ENCODE data around the gene SH3RF2.
A peak's percentile ranks its signal among the peaks of the same experiment; 100 is the strongest.

Gene SH3RF2

DNA sequence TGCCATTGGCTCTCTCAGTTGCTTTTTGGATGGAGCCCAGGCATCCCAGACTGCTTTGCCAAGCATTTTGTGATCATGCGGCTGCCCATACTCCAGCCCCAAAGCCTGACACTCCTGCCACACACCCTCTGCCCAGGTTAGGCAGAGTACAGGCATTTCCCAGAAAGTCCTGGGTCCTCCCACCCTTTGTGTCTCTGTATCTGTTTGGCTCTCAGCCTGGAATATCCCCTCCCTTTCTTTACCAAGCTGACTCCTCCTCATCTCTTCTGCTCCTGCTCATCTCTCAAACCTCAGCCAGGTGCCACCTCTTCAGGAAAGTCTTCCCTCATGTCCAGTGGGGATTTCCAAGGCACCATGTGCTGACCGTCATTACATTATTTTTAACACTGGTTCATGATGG, 14.3 kb upstream of the SH3RF2 start:
- H3K9ac ChIP-seq (ENCODE audit: low read length in 2 of 2), result no peak overlapping the region
- no peak overlapping the region for H3K27ac ChIP-seq (ENCODE audit: low read length)

GRCh38 chr5:145923405-145923804, 13.0 kb upstream of the SH3RF2 start:
- Histone ChIP-seq H3K4me3 (ENCODE audit: low read length in 2 of 2) (no peak overlapping the region), H3K27me3 (ENCODE audit: control insufficient read depth in 1 of 2, insufficient read depth in 2 of 2, low read length in 2 of 2) (no peaks in the 10 kb centered on the region), H3K4me1 (ENCODE audit: control insufficient read depth, insufficient read depth, low read length) (no peaks in the 10 kb centered on the region), H3K36me3 (ENCODE audit: control insufficient read depth in 2 of 2, insufficient read depth in 2 of 2, low read length in 2 of 2) (no peaks in the 10 kb centered on the region), H3K27ac (ENCODE audit: low read length) (no peak overlapping the region), H3K9ac (ENCODE audit: low read length in 2 of 2) (no peak overlapping the region), H3K9me3 (ENCODE audit: control insufficient read depth in 2 of 2, low read length in 2 of 2) (no peaks in the 10 kb centered on the region)

More for the DNA sequence above, 14.3 kb upstream of the SH3RF2 start:
- H3K27me3 ChIP-seq (ENCODE audit: control insufficient read depth in 1 of 2, insufficient read depth in 2 of 2, low read length in 2 of 2), result no peaks in the 10 kb centered on the region
- H3K9me3 ChIP-seq (ENCODE audit: control insufficient read depth in 2 of 2, low read length in 2 of 2), result no peaks in the 10 kb centered on the region
- H3K36me3 ChIP-seq (ENCODE audit: control insufficient read depth in 2 of 2, insufficient read depth in 2 of 2, low read length in 2 of 2), result no peaks in the 10 kb centered on the region
- H3K4me1 ChIP-seq (ENCODE audit: control insufficient read depth, insufficient read depth, low read length), result no peaks in the 10 kb centered on the region
- no peak overlapping the region for H3K4me3 ChIP-seq (ENCODE audit: low read length in 2 of 2)

DNA sequence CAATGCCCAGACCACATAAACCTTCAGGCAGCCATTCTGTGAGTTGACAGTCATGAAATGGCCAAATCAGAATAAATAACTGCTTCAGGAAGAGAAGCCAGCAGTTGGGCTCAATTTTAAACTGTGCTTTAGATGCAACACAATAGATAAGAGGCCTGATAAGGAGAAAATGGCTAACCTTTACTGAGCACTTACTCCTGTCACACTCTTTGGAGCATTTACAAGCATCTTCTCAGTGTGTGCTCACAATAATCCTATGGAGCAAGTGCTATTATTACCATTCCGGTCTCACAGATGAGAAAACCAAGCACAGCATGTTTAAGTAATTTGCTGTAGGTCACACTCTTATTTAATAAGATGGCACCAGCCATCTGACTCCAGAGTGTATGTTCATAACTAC, 11.5 kb upstream of the SH3RF2 start:
- Histone ChIP-seq H3K9me3 (ENCODE audit: control insufficient read depth in 2 of 2, low read length in 2 of 2) (no peaks in the 10 kb centered on the region), H3K27me3 (ENCODE audit: control insufficient read depth in 1 of 2, insufficient read depth in 2 of 2, low read length in 2 of 2) (no peaks in the 10 kb centered on the region), H3K4me3 (ENCODE audit: low read length in 2 of 2) (no peak overlapping the region), H3K36me3 (ENCODE audit: control insufficient read depth in 2 of 2, insufficient read depth in 2 of 2, low read length in 2 of 2) (no peaks in the 10 kb centered on the region), H3K9ac (ENCODE audit: low read length in 2 of 2) (no peak overlapping the region), H3K4me1 (ENCODE audit: control insufficient read depth, insufficient read depth, low read length) (no peaks in the 10 kb centered on the region), H3K27ac (ENCODE audit: low read length) (no peak overlapping the region)

GRCh38 chr5:145925353-145925752, 11.0 kb upstream of the SH3RF2 start:
- H3K27ac ChIP-seq (ENCODE audit: low read length), result no peak overlapping the region
- no peaks in the 10 kb centered on the region for H3K27me3 ChIP-seq (ENCODE audit: control insufficient read depth in 1 of 2, insufficient read depth in 2 of 2, low read length in 2 of 2)
- H3K4me1 ChIP-seq (ENCODE audit: control insufficient read depth, insufficient read depth, low read length), result no peaks in the 10 kb centered on the region
- no peak overlapping the region for H3K4me3 ChIP-seq (ENCODE audit: low read length in 2 of 2)
- no peaks in the 10 kb centered on the region for H3K36me3 ChIP-seq (ENCODE audit: control insufficient read depth in 2 of 2, insufficient read depth in 2 of 2, low read length in 2 of 2)
- no peaks in the 10 kb centered on the region for H3K9me3 ChIP-seq (ENCODE audit: control insufficient read depth in 2 of 2, low read length in 2 of 2)
- H3K9ac ChIP-seq (ENCODE audit: low read length in 2 of 2), result no peak overlapping the region

DNA sequence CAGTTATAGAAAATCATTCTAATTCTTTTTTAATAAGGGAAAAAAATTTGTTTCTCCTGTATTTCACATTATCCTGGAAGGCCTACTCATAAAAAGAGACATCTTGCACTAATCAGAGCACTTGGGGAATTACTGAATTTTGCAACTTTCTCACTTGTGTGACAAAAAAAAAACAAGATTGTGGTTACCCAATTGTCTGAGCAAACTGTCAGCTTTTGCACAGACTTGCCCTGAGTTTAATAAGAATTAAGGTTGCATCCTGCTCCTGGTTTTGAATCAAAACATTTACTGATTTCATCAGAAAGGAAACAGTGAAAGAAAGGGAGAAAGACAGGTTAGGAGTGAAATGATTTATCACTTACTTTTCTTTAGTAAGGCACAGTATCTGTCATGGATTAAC, 10.6 kb upstream of the SH3RF2 start:
- Histone ChIP-seq H3K27me3 (ENCODE audit: control insufficient read depth in 1 of 2, insufficient read depth in 2 of 2, low read length in 2 of 2) (no peaks in the 10 kb centered on the region), H3K9ac (ENCODE audit: low read length in 2 of 2) (no peak overlapping the region), H3K36me3 (ENCODE audit: control insufficient read depth in 2 of 2, insufficient read depth in 2 of 2, low read length in 2 of 2) (no peaks in the 10 kb centered on the region), H3K4me1 (ENCODE audit: control insufficient read depth, insufficient read depth, low read length) (no peaks in the 10 kb centered on the region), H3K27ac (ENCODE audit: low read length) (no peak overlapping the region), H3K4me3 (ENCODE audit: low read length in 2 of 2) (no peak overlapping the region), H3K9me3 (ENCODE audit: control insufficient read depth in 2 of 2, low read length in 2 of 2) (no peaks in the 10 kb centered on the region)

DNA sequence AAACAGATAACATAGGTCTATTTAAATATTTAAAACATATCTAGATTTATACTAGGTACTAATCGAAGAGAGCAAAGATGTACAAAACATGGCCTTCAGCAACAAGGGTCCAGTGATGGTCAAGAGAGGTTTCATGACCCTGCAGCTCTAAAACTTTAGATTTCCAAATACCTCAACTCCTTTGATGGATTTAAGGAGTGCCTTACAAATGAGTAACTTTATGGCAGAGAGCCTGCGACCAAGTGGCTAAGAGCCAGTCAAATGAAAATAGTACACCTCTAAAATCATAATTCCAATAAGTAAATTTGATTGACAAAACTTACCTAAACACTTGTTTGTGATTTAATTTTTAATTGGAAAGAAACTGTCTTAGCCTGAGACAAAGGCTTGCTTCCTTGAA, 4.7 kb upstream of the SH3RF2 start:
- peaks cover 7% of the 10 kb centered on the region for H3K4me1 ChIP-seq (ENCODE audit: control insufficient read depth, insufficient read depth, low read length)
- no peaks in the 10 kb centered on the region for H3K9me3 ChIP-seq (ENCODE audit: control insufficient read depth in 2 of 2, low read length in 2 of 2)
- no peak overlapping the region for H3K27ac ChIP-seq (ENCODE audit: low read length)
- no peaks in the 10 kb centered on the region for H3K27me3 ChIP-seq (ENCODE audit: control insufficient read depth in 1 of 2, insufficient read depth in 2 of 2, low read length in 2 of 2)
- no peak overlapping the region for H3K9ac ChIP-seq (ENCODE audit: low read length in 2 of 2)
- H3K36me3 ChIP-seq (ENCODE audit: control insufficient read depth in 2 of 2, insufficient read depth in 2 of 2, low read length in 2 of 2), result no peaks in the 10 kb centered on the region
- H3K4me3 ChIP-seq (ENCODE audit: low read length in 2 of 2), result no peak overlapping the region

DNA sequence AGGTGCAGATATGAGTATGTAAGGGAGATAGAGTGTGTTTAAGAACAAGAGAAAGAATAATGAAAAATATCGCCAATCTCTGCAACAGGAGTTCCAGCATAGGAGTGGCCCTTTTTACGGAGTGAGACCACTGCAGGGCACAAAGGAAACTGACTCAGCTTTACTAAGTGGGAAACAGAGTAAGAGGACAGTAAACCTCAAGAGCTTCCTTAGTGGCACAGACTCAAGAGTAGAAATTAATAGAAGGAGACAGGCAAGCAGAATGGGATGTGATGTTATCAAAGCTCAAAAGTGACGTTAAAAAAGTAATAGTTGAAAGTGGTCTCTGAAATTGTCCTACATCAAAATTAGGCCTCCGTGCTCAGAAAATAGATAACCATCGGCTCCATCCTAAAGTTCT, 2.1 kb upstream of the SH3RF2 start:
- peaks cover 7% of the 10 kb centered on the region for H3K4me1 ChIP-seq (ENCODE audit: control insufficient read depth, insufficient read depth, low read length)
- H3K27me3 ChIP-seq (ENCODE audit: control insufficient read depth in 1 of 2, insufficient read depth in 2 of 2, low read length in 2 of 2), result no peaks in the 10 kb centered on the region
- no peaks in the 10 kb centered on the region for H3K9me3 ChIP-seq (ENCODE audit: control insufficient read depth in 2 of 2, low read length in 2 of 2)
- H3K36me3 ChIP-seq (ENCODE audit: control insufficient read depth in 2 of 2, insufficient read depth in 2 of 2, low read length in 2 of 2), result no peaks in the 10 kb centered on the region
- H3K9ac ChIP-seq (ENCODE audit: low read length in 2 of 2), result no peak overlapping the region
- no peak overlapping the region for H3K4me3 ChIP-seq (ENCODE audit: low read length in 2 of 2)
- no peak overlapping the region for H3K27ac ChIP-seq (ENCODE audit: low read length)

- Histone ChIP-seq H3K4me1 (ENCODE audit: control insufficient read depth, insufficient read depth, low read length) (peaks cover 7% of the 10 kb centered on the region), H3K27ac (ENCODE audit: low read length) (no peak overlapping the region), H3K9ac (ENCODE audit: low read length in 2 of 2) (no peak overlapping the region), H3K4me3 (ENCODE audit: low read length in 2 of 2) (no peak overlapping the region), H3K9me3 (ENCODE audit: control insufficient read depth in 2 of 2, low read length in 2 of 2) (no peaks in the 10 kb centered on the region), H3K27me3 (ENCODE audit: control insufficient read depth in 1 of 2, insufficient read depth in 2 of 2, low read length in 2 of 2) (no peaks in the 10 kb centered on the region), H3K36me3 (ENCODE audit: control insufficient read depth in 2 of 2, insufficient read depth in 2 of 2, low read length in 2 of 2) (no peaks in the 10 kb centered on the region)
Measured at GRCh38 chr5:145937432-145938250, 1.3 kb downstream of the SH3RF2 start.

GRCh38 chr5:145938776-145939539, 2.6 kb downstream of the SH3RF2 start:
- Histone ChIP-seq H3K27ac (ENCODE audit: low read length) (no peak overlapping the region), H3K9me3 (ENCODE audit: control insufficient read depth in 2 of 2, low read length in 2 of 2) (no peaks in the 10 kb centered on the region), H3K4me3 (ENCODE audit: low read length in 2 of 2) (peak overlapping the region in 1 of 2 donors; percentile 1), H3K4me1 (ENCODE audit: control insufficient read depth, insufficient read depth, low read length) (peaks cover 7% of the 10 kb centered on the region), H3K36me3 (ENCODE audit: control insufficient read depth in 2 of 2, insufficient read depth in 2 of 2, low read length in 2 of 2) (no peaks in the 10 kb centered on the region), H3K9ac (ENCODE audit: low read length in 2 of 2) (no peak overlapping the region), H3K27me3 (ENCODE audit: control insufficient read depth in 1 of 2, insufficient read depth in 2 of 2, low read length in 2 of 2) (no peaks in the 10 kb centered on the region)

DNA sequence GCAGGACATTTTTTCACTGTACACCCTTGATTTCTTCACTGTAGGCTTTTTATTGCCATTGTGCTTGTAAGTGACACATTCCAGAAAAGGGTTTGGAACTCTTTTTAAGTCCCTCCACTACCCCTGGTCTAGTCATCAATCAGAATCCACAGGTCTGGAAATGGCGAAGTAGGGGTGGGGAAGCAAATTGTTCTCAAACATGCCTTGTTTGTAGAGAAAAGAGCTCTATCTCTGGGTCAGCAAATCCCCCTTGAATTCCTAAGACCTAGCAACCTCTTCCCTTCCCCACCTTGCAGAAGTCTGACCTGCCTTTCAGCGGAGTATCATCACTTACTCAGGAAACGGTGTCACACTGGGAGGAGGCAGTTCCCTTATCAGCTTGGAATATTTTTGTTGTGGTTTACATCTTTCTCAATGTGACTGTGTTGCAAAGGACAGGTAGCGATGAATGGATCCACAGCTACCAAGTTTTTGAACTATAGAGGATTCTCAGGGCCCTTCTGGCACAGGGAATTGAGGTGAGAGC, 3.2 kb downstream of the SH3RF2 start:
- H3K4me1 ChIP-seq (ENCODE audit: control insufficient read depth, insufficient read depth, low read length), result peaks cover 7% of the 10 kb centered on the region
- H3K36me3 ChIP-seq (ENCODE audit: control insufficient read depth in 2 of 2, insufficient read depth in 2 of 2, low read length in 2 of 2), result no peaks in the 10 kb centered on the region
- no peak overlapping the region for H3K27ac ChIP-seq (ENCODE audit: low read length)
- no peaks in the 10 kb centered on the region for H3K9me3 ChIP-seq (ENCODE audit: control insufficient read depth in 2 of 2, low read length in 2 of 2)
- no peak overlapping the region for H3K9ac ChIP-seq (ENCODE audit: low read length in 2 of 2)
- no peak overlapping the region for H3K4me3 ChIP-seq (ENCODE audit: low read length in 2 of 2)
- H3K27me3 ChIP-seq (ENCODE audit: control insufficient read depth in 1 of 2, insufficient read depth in 2 of 2, low read length in 2 of 2), result no peaks in the 10 kb centered on the region

GRCh38 chr5:145941096-145941447, 4.7 kb downstream of the SH3RF2 start:
- H3K27ac ChIP-seq (ENCODE audit: low read length), result no peak overlapping the region
- H3K36me3 ChIP-seq (ENCODE audit: control insufficient read depth in 2 of 2, insufficient read depth in 2 of 2, low read length in 2 of 2), result no peaks in the 10 kb centered on the region
- H3K4me3 ChIP-seq (ENCODE audit: low read length in 2 of 2), result no peak overlapping the region
- H3K4me1 ChIP-seq (ENCODE audit: control insufficient read depth, insufficient read depth, low read length), result peaks cover 6% of the 10 kb centered on the region
- no peaks in the 10 kb centered on the region for H3K9me3 ChIP-seq (ENCODE audit: control insufficient read depth in 2 of 2, low read length in 2 of 2)
- H3K27me3 ChIP-seq (ENCODE audit: control insufficient read depth in 1 of 2, insufficient read depth in 2 of 2, low read length in 2 of 2), result no peaks in the 10 kb centered on the region
- no peak overlapping the region for H3K9ac ChIP-seq (ENCODE audit: low read length in 2 of 2)
